Vagina (tissue), 2 donors: ENCODE results near the gene PCSK6. TPM values are rescaled to one million over a fixed set of nuclear protein-coding genes. Genes with fewer than 3 reads are reported as not detected.
A peak's percentile ranks its signal among the peaks of the same experiment; 100 is the strongest.

Experiments
- DNase-seq, 2 donors: peaks; one replicate each; pipeline ENCODE4 v3.0.0-alpha.2; 2017; ENCODE audit errors: extremely low spot score in 2 of 2
- H3K27ac ChIP-seq: fragments of 200-600 bp; sonication (generic); one replicate; pipeline ENCODE4 v1.5.1; 2019
- H3K27me3 ChIP-seq: fragments of 200-600 bp; sonication (generic); one replicate; pipeline ENCODE4 v1.5.1; 2019
- H3K36me3 ChIP-seq, 2 donors: fragments of 200-600 bp; sonication (generic); one replicate each; pipeline ENCODE4 v1.5.1; 2017 to 2019
- H3K4me1 ChIP-seq: fragments of 200-600 bp; sonication (generic); one replicate; pipeline ENCODE4 v1.5.1; 2019
- H3K4me3 ChIP-seq, 2 donors: fragments of 200-600 bp; sonication (generic); 1 replicate in 1 of 2; 2 replicates in 1 of 2; pipeline ENCODE4 v1.5.1; 2016 to 2019
- H3K9me3 ChIP-seq: fragments of 200-600 bp; sonication (generic); one replicate; pipeline ENCODE4 v1.5.1; 2019
- CTCF ChIP-seq, 3 experiments: fragments of 450-650 bp in 2 of 3; fragments of 200-600 bp in 1 of 3; sonication (generic) in 1 of 3; IDR thresholded peaks; one replicate each; pipeline ENCODE4 v1.5.1; 2017 to 2019; ENCODE audit warnings: antibody characterized with exemption in 3 of 3, mild to moderate bottlenecking in 2 of 3, moderate library complexity in 2 of 3
- POLR2A ChIP-seq, 2 donors: fragments of 450-650 bp; IDR thresholded peaks; one replicate each; pipeline ENCODE4 v1.6.1; 2017; ENCODE audit warnings: antibody characterized with exemption in 2 of 2, mild to moderate bottlenecking in 2 of 2, moderate library complexity in 2 of 2
- POLR2AphosphoS5 ChIP-seq, 2 donors: sonication (generic); formaldehyde crosslinking; IDR thresholded peaks; one replicate each; pipeline ENCODE4 v1.9.0; 2017; ENCODE audit warnings: antibody characterized with exemption in 2 of 2, mild to moderate bottlenecking in 2 of 2, low read depth in 1 of 2; ENCODE audit not compliant: insufficient read depth in 1 of 2
- intact Hi-C: fragments of 100-400 bp; cut with DNase I; formaldehyde crosslinking; loops from one replicate; pipeline ENCODE4 v1.15.1; 2023
- total RNA-seq: library from RNA; depleted of rRNA; stranded (reverse); fragments of >200 nt; gene quantifications from one replicate; pipeline ENCODE4 v1.2.3, GENCODE V29; 2016

The PCSK6 gene
- total RNA-seq, 1 donor from 2014 or later: 7.4 TPM

- no peak overlapping the region for H3K27ac ChIP-seq
- peak in 1 of 2 donors; percentile 29 for DNase-seq
- H3K36me3 ChIP-seq: no peaks in the 10 kb centered on the region
- TF ChIP-seq CTCF (IDR thresholded peaks at IDR 0.05): no peak
- no peak for TF ChIP-seq POLR2A (IDR thresholded peaks at IDR 0.05)
- TF ChIP-seq POLR2AphosphoS5 (IDR thresholded peaks at IDR 0.05; ENCODE audit: insufficient read depth in 1 of 2, low read depth in 1 of 2): no peak
- H3K27me3 ChIP-seq: no peaks in the 10 kb centered on the region
- H3K9me3 ChIP-seq: peaks cover 8% of the 10 kb centered on the region
- intact Hi-C loops: no loop called here
- no peaks in the 10 kb centered on the region for H3K4me1 ChIP-seq
- no peak overlapping the region for H3K4me3 ChIP-seq
Measured at GRCh38 chr15:101520395-101520794, 30.9 kb upstream of the PCSK6 start.

- TF ChIP-seq CTCF (IDR thresholded peaks at IDR 0.05) (no peak), POLR2A (IDR thresholded peaks at IDR 0.05) (no peak), POLR2AphosphoS5 (IDR thresholded peaks at IDR 0.05; ENCODE audit: insufficient read depth in 1 of 2, low read depth in 1 of 2) (no peak)
- DNase-seq: no peak
- H3K9me3 ChIP-seq: peaks cover 8% of the 10 kb centered on the region
- H3K4me3 ChIP-seq: no peak overlapping the region
- no peaks in the 10 kb centered on the region for H3K4me1 ChIP-seq
- no peak overlapping the region for H3K27ac ChIP-seq
- intact Hi-C loops: no loop called here
- H3K27me3 ChIP-seq: no peaks in the 10 kb centered on the region
- H3K36me3 ChIP-seq: no peaks in the 10 kb centered on the region
Measured at GRCh38 chr15:101517504-101517903, 28.0 kb upstream of the PCSK6 start.

- Histone ChIP-seq H3K9me3 (peaks cover 8% of the 10 kb centered on the region), H3K27ac (no peak overlapping the region), H3K36me3 (no peaks in the 10 kb centered on the region), H3K4me3 (no peak overlapping the region), H3K27me3 (no peaks in the 10 kb centered on the region), H3K4me1 (no peaks in the 10 kb centered on the region)
- intact Hi-C loops: no loop called here
- peak in 1 of 2 donors; percentile 13 for DNase-seq
- TF ChIP-seq POLR2AphosphoS5 (IDR thresholded peaks at IDR 0.05; ENCODE audit: insufficient read depth in 1 of 2, low read depth in 1 of 2) (no peak), POLR2A (IDR thresholded peaks at IDR 0.05) (no peak), CTCF (IDR thresholded peaks at IDR 0.05) (no peak)
Measured at GRCh38 chr15:101514318-101514717, 24.8 kb upstream of the PCSK6 start.

GRCh38 chr15:101511717-101512116 is 22.2 kb upstream of the PCSK6 start:
- H3K27me3 ChIP-seq: no peaks in the 10 kb centered on the region
- H3K27ac ChIP-seq: no peak overlapping the region
- intact Hi-C loops: no loop called here
- no peak overlapping the region for H3K4me3 ChIP-seq
- TF ChIP-seq CTCF (IDR thresholded peaks at IDR 0.05) (no peak), POLR2AphosphoS5 (IDR thresholded peaks at IDR 0.05; ENCODE audit: insufficient read depth in 1 of 2, low read depth in 1 of 2) (no peak), POLR2A (IDR thresholded peaks at IDR 0.05) (no peak)
- H3K4me1 ChIP-seq: no peaks in the 10 kb centered on the region
- no peaks in the 10 kb centered on the region for H3K36me3 ChIP-seq
- no peaks in the 10 kb centered on the region for H3K9me3 ChIP-seq
- peak in 1 of 2 donors; percentile 32 for DNase-seq

- Histone ChIP-seq H3K27ac (no peak overlapping the region), H3K27me3 (no peaks in the 10 kb centered on the region), H3K9me3 (no peaks in the 10 kb centered on the region), H3K36me3 (no peaks in the 10 kb centered on the region), H3K4me3 (no peak overlapping the region), H3K4me1 (no peaks in the 10 kb centered on the region)
- DNase-seq: peak in 1 of 2 donors; percentile 13
- TF ChIP-seq POLR2A (IDR thresholded peaks at IDR 0.05) (no peak), CTCF (IDR thresholded peaks at IDR 0.05) (no peak), POLR2AphosphoS5 (IDR thresholded peaks at IDR 0.05; ENCODE audit: insufficient read depth in 1 of 2, low read depth in 1 of 2) (no peak)
- intact Hi-C loops: no loop called here
Measured at GRCh38 chr15:101510212-101511197, 21.0 kb upstream of the PCSK6 start.
